Kidney epithelial cell (primary cell): ENCODE measurements around the gene NLRP3. TPM values are rescaled to one million over a fixed set of nuclear protein-coding genes. Genes with fewer than 3 reads are reported as not detected.
"Not testable (repeated sequence)": the region's sequence is repeated elsewhere in the genome, so short reads cannot be mapped to it uniquely, and the experiment has no call there.

Experiments
- DNase-seq: peaks from one replicate; pipeline ENCODE4 v3.0.0-alpha.2; 2010; ENCODE audit warnings: low read depth
- H3K27me3 ChIP-seq: 2 replicates; pipeline ENCODE4 v1.6.0; 2011; ENCODE audit warnings: low read length; ENCODE audit not compliant: control insufficient read depth, insufficient read depth
- H3K36me3 ChIP-seq: 2 replicates; pipeline ENCODE4 v1.5.1; 2011; ENCODE audit warnings: low read length; ENCODE audit not compliant: control insufficient read depth, insufficient read depth
- H3K4me3 ChIP-seq: 2 replicates; pipeline ENCODE4 v1.5.1; 2011; ENCODE audit warnings: low read depth, mild to moderate bottlenecking, control low read depth, low read length
- total RNA-seq: library from RNA; depleted of rRNA; stranded (reverse); fragments of >200 nt; gene quantifications from 2 replicates; pipeline ENCODE4 v1.2.3, GENCODE V29; 2015
- TF ChIP-seq, protein P1 (sequence below): IDR thresholded peaks from 2 replicates; pipeline ENCODE4 v1.5.1; 2011; ENCODE audit warnings: mild to moderate bottlenecking, moderate library complexity, low read length, control low read depth, inconsistent platforms; ENCODE audit not compliant: insufficient read depth, poor library complexity, severe bottlenecking

Gene NLRP3
- total RNA-seq, 1 donor from 2014 or later: 1.5 TPM

DNA sequence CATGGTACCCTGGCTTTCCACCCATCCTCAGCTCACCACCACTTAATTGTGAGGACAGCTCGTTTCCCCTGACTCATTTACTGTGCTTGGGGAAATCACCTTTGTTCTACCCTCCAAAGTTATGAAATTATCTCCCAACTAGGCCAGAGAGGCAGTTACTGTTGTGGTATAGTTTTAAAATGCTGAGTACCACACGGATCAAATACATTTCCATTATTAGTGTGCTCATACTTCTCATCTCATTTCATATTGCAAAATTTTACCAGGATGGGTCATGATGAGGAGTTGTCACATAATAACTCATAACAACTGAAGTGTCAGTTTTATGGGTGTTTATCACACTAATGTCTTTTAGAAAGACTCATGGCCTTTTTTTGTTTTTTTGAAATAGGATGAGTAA, 51.2 kb downstream of the NLRP3 start:
- Histone ChIP-seq H3K4me3 (no peak overlapping the region), H3K36me3 (no peaks in the 10 kb centered on the region), H3K27me3 (no peaks in the 10 kb centered on the region)
- TF ChIP-seq, protein P1, sequence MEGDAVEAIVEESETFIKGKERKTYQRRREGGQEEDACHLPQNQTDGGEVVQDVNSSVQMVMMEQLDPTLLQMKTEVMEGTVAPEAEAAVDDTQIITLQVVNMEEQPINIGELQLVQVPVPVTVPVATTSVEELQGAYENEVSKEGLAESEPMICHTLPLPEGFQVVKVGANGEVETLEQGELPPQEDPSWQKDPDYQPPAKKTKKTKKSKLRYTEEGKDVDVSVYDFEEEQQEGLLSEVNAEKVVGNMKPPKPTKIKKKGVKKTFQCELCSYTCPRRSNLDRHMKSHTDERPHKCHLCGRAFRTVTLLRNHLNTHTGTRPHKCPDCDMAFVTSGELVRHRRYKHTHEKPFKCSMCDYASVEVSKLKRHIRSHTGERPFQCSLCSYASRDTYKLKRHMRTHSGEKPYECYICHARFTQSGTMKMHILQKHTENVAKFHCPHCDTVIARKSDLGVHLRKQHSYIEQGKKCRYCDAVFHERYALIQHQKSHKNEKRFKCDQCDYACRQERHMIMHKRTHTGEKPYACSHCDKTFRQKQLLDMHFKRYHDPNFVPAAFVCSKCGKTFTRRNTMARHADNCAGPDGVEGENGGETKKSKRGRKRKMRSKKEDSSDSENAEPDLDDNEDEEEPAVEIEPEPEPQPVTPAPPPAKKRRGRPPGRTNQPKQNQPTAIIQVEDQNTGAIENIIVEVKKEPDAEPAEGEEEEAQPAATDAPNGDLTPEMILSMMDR: no peak
- no peak for DNase-seq

DNA sequence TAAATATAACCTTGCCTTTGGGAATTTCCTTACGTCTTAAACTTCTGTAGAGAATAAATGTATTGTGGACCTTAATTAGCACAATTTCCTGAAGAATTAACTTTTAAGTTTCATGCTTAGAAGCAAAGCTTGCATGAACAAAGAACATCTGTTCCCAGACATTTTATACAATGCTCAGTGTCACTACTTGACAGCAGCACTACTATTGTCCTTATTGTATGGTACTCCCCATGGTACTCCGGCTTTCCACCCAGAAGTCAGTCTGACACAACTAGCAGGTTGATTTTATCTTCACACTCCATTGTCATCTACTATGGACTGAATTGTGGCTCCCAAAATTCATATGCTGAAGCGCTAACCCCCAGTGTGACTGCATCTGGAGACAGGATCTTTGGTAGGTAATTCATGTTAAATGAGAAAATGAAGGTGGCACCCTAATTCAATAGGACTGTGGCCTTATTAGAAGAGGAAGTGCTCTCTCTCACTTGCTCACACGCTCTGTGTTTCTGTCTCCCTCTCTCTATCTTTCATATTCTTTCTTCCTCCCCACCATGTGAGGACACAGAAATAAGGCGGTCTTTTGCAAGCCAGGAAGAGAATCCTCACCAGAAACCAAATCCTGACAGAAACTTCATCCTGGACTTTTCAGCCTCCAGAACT, 52.6 kb downstream of the NLRP3 start:
- H3K4me3 ChIP-seq: no peak overlapping the region
- no peaks in the 10 kb centered on the region for H3K36me3 ChIP-seq
- no peak for DNase-seq
- TF ChIP-seq, protein P1: no peak
- H3K27me3 ChIP-seq: no peaks in the 10 kb centered on the region

DNA sequence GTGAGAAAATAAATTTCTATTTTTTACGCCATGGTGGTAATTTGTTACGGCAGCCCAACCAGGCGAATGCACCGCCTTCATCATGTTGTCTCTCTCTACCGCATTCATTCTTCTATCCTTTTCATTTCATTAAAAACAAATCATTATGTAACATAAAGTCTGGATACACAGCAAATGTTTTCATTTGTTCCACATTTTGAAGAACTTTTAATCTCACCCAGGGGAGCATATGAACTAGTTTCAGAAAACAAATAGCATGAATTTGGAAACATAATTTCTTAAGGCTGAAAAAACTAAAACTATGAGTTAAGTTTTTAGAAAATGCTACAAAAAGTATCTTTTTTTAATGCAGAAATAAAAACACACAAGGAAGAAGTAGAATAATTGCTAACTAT, 53.2 kb downstream of the NLRP3 start:
- no peak for DNase-seq
- Histone ChIP-seq H3K36me3 (no peaks in the 10 kb centered on the region), H3K27me3 (no peaks in the 10 kb centered on the region), H3K4me3 (no peak overlapping the region)
- TF ChIP-seq, protein P1: no peak

DNA sequence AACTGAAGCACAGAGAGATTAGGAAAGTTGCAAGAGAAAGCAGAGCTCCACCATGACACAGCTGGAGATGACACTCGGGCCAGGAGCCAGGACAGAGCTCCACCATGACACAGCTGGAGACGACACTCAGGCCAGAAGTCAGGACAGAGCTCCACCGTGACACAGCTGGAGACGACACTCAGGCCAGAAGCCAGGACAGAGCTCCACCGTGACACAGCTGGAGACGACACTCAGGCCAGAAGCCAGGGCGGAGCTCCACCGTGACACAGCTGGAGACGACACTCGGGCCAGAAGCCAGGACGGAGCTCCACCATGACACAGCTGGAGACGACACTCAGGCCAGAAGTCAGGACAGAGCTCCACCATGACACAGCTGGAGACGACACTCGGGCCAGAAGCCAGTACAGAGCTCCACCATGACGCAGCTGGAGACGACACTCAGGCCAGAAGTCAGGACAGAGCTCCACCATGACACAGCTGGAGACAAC, 55.0 kb downstream of the NLRP3 start:
- not testable (repeated sequence) for DNase-seq, H3K36me3 ChIP-seq, H3K4me3 ChIP-seq, H3K27me3 ChIP-seq

DNA sequence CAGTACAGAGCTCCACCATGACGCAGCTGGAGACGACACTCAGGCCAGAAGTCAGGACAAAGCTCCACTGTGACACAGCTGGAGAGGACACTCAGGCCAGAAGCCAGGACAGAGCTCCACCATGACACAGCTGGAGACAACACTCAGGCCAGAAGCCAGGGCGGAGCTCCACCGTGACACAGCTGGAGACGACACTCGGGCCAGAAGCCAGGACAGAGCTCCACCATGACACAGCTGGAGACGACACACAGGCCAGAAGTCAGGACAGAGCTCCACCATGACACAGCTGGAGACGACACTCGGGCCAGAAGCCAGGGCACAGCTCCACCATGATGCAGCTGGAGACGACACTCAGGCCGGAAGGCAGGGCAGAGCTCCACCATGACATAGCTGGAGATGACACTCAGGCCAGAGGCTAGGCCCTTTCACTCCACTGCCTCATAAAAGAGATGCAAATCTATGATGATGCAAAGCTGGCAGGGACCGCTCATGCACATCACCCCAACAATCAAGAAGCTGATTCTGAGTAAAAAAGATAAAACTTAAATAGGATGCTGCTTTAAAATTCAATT, 55.6 kb downstream of the NLRP3 start:
- no peaks in the 10 kb centered on the region for H3K36me3 ChIP-seq
- H3K4me3 ChIP-seq: no peak overlapping the region
- H3K27me3 ChIP-seq: no peaks in the 10 kb centered on the region
- DNase-seq: no peak
- TF ChIP-seq, protein P1: no peak

DNA sequence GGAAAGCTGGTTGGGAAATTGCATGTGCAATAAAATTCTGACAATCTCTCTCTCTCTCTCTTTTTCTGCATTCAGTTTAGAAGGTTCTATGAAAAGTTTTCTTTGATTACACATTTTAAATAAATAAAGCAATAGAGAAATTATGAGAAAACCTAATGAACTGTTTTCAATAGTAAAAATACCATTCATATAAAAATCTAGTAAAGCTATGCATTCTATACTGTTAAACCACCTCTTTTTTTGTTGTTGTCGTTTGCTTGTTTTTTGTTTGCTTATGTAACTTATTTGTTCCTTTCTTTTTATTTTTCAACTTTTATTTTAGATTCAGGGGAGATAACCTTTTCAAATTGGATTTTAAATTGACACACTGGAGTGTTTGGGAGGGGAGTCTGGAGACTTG, 56.1 kb downstream of the NLRP3 start:
- TF ChIP-seq, protein P1: no peak
- no peak for DNase-seq
- H3K36me3 ChIP-seq: no peaks in the 10 kb centered on the region
- no peaks in the 10 kb centered on the region for H3K27me3 ChIP-seq
- H3K4me3 ChIP-seq: no peak overlapping the region
